GM18951 (cell line): ENCODE data around the gene KDM4D.
"Not testable (repeated sequence)": the region's sequence is repeated elsewhere in the genome, so short reads cannot be mapped to it uniquely, and the experiment has no call there.

Experiments used
- POLR2A ChIP-seq: IDR thresholded peaks from 4 replicates; pipeline ENCODE4 v1.6.1; 2011; ENCODE audit warnings: mild to moderate bottlenecking; ENCODE audit not compliant: insufficient read length, insufficient read depth; ENCODE audit errors: extremely low read depth
- in situ Hi-C: fragments of 300-500 bp; cut with MboI; formaldehyde crosslinking; loops from one replicate; pipeline ENCODE4 v1.12.0; 2022; ENCODE audit warnings: low sequenced_read_pairs, mixed read lengths, inconsistent platforms; ENCODE audit not compliant: unreplicated experiment

KDM4D gene

GRCh38 chr11:94972700-94973098, 810 bp upstream of the KDM4D start:
- in situ Hi-C loops: no loop called here
- no peak for TF ChIP-seq POLR2A

DNA sequence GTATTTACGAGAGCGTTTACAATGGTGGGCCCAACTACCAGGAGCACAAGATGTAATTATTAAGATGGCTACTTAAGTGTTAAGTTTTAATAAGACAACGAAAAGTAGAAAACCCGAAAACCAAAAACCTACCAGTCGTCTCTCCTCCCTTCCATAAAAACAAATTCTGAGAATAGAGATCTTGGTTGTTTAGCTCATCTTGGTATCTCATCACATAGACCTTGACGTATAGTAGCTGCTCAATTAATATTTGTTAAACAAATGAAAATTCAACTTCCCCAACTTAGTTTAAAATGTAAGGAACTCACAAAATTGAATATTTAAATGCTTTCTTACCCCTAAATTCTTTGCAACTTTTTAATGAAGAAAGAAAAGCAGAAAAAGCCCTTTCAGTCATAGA, 669 bp downstream of the KDM4D start:
- TF ChIP-seq POLR2A: no peak
- in situ Hi-C loops: no loop called here

GRCh38 chr11:94975599-94975998, 2.1 kb downstream of the KDM4D start:
- no peak for TF ChIP-seq POLR2A
- in situ Hi-C loops: no loop called here

- TF ChIP-seq POLR2A: no peak
- in situ Hi-C loops: no loop called here
Observed at GRCh38 chr11:94987378-94987777, 13.9 kb downstream of the KDM4D start.

DNA sequence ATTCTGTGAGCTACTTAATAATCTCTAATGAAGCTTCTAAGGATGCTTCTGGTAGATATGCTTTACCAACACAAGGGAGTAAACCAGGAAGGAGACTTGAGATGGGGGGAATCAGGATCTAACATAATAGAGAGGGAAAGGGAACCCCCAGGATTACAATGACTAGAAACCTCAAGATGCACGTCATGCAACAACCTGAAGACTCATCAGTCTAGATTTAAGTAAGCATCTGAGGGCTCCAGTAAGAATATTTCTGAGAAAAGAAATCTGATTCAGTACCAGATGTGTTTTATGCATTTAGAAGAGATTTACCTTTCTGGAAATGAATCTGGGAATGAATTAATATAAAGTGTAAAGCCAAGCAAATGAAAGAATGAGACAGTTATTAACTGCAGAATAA, 15.2 kb downstream of the KDM4D start:
- in situ Hi-C loops: no loop called here
- no peak for TF ChIP-seq POLR2A

DNA sequence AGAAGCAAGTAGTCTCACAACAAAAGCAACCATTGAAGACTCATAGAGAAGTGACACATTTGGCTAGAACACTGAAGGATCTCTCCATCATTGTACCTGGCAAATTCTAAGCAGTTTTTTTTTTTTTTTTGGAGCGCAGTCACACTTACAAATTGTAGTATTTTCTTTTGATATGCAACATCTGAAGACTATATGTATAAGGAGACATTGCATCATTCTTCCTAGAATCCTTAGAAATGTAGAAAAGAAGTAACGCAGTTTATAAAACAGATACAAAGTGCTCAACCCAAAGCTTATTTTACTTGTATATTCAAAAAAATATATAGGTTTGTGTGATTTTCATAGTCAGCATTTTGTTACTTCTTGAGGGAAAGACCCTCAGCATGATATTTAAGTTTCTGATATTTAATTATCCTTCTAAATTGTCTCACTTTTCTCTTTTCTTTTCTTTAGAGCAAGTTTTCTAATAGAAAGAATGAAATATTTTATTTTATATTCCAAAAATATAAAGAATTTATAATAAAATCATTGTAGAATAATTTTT, 20.0 kb downstream of the KDM4D start:
- TF ChIP-seq POLR2A: no peak
- in situ Hi-C loops: no loop called here

DNA sequence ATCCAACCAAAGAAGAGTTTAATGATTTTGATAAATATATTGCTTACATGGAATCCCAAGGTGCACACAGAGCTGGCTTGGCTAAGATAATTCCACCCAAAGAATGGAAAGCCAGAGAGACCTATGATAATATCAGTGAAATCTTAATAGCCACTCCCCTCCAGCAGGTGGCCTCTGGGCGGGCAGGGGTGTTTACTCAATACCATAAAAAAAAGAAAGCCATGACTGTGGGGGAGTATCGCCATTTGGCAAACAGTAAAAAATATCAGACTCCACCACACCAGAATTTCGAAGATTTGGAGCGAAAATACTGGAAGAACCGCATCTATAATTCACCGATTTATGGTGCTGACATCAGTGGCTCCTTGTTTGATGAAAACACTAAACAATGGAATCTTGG, 23.9 kb downstream of the KDM4D start:
- TF ChIP-seq POLR2A: no peak
- in situ Hi-C loops: no loop called here

GRCh38 chr11:94998285-94998684, 24.8 kb downstream of the KDM4D start:
- in situ Hi-C loops: no loop called here
- TF ChIP-seq POLR2A: no peak

DNA sequence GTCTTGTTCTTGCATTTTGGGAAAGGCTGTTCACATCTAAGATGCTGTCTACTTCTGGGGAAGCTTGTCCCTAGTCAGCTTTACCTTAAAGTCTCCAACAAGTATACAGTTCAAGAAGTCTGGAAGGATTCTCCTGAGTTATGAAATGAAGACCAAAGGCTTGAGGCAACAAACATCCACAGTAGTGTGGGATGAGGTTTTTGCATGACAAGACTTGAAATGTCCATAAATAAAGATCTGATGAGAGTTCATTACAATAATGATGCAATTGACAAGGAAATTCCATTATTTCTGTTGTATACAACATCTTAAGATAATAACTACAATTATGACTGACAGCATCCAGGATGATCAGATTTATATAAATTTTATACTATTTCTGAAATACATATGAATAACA, 30.2 kb downstream of the KDM4D start:
- in situ Hi-C loops: no loop called here
- TF ChIP-seq POLR2A: no peak

GRCh38 chr11:95005642-95006041, 32.1 kb downstream of the KDM4D start:
- TF ChIP-seq POLR2A: no peak
- in situ Hi-C loops: no loop called here

DNA sequence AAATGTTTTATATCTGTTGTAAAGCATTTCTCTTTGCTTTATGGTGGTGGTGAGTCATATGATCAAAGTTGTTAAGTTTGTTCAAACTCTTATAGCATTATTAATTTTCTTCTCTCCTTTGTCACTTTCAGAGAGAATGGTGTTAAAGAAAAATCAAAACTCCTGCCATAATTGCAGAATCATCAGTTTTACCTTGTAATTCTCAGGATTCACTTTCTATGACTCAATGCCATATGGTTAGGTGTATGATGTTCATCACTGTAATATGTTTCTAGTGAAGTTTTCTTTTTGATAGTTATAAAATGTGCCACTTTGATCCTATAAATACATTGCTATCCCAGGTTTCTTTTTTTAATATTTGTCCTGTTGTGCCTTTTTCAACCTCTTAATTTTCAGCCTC, 37.9 kb downstream of the KDM4D start:
- TF ChIP-seq POLR2A: no peak
- in situ Hi-C loops: no loop called here

- no peak for TF ChIP-seq POLR2A
Observed at GRCh38 chr11:95014184-95014821, 40.8 kb downstream of the KDM4D start.

DNA sequence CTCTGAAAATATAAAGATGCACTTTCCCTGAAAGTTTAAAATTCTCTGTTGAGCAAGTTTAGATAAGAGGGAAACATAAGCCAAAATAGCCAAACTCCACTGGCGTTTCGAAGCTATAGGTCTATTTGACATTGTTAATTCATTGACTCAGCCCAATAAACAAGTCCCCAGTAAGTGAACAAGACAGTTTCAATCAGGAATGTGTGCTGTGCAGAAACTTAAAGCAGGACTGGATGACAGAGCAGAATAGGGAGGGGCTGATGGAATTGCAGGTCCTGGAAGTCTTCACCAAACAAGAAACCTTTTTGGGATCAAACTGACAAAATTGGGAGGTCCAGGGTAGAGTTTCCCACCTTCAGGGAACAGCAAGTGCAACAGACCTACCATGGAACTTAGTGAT, 42.6 kb downstream of the KDM4D start:
- in situ Hi-C loops: no loop called here
- TF ChIP-seq POLR2A: no peak

More at GRCh38 chr11:95014184-95014821, 40.8 kb downstream of the KDM4D start:
- in situ Hi-C loops: no loop called here

DNA sequence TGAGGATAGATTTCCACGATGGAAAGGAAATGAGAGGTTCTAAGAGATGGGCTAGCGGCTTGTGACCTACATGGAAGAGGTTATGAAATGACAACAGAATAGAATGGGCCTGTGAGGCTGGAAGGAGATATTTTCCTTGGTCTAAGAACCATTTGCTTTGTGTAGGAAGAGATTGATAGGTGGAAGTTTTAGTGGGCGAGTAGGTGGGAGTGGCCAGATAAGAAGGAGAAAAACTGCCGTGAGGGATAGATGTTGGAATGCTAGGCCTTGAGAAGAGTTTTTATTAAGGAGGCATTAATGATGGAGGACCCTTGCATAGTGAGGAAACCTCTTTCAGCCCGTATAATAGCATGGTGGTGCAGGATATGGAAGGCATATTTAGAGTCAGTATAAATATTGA, 48.0 kb downstream of the KDM4D start:
- in situ Hi-C loops: not testable (repeated sequence)

DNA sequence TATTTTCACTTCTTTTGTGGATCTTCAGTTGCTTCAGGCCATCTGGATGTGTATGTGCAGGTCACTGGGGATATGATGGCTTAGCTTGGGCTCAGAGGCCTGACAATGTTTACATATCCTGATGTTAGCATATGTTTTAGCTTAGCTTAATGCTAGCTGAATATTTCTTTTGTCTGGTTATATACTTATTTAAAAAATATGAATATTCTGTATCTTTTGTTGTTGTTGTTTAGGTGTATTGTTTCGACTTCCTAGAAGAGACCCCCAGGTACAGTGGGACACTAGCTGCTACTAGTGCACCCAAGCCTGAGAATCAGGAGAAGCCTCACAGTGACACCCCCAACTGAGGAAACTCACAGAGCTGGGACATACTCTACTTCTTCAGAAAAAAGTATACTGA, 51.4 kb downstream of the KDM4D start, which contains the start of gene KDM4E:
TSS of gene KDM4E (plus strand) at position 301 of the 400 bp plus-strand sequence. CDS start 300 bp downstream, outside the sequence.
- in situ Hi-C loops: no loop called here
- TF ChIP-seq POLR2A: no peak

- in situ Hi-C loops: not testable (repeated sequence)
Observed at GRCh38 chr11:95025594-95025993, 52.1 kb downstream of the KDM4D start.
